Measurements from ENCODE around the gene HNRNPU. TPM values are rescaled to one million over a fixed set of nuclear protein-coding genes. Genes with fewer than 3 reads are reported as not detected.

The HNRNPU gene
- total RNA-seq, 3 donors from 2014 or later = 606 to 649 (median 640) TPM

DNA sequence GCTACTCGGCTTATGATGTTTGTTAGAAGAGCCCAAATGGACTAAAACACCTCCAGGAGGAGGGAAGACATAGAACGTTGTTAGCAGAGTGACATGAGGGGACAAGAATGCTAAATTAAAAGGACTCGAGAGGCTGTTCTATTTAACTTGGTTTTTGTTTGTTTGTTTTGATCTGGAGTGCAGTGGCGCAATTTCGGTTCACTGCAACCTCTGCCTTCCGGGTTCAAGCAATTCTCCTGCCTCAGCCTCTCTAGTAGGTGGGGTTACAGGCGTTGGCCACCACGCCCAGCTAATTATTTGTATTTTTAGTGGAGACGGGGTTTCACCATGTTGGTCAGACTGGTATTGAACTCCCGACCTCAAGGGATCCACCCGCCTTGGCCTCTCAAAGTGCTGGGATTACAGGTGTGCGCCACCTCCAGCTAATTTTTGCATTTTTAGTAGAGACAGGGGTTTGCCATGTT, 5.1 kb upstream of the HNRNPU start:
- H3K4me3 Mint-ChIP-seq = no peak overlapping the region
- no peaks in the 10 kb centered on the region for H3K27me3 Mint-ChIP-seq (ENCODE audit: low read depth)
- DNase-seq = no peak
- ATAC-seq = no peak
- no peaks in the 10 kb centered on the region for H3K36me3 Mint-ChIP-seq (ENCODE audit: insufficient read depth)
- no peaks in the 10 kb centered on the region for H3K9me3 Mint-ChIP-seq
- H3K4me1 Mint-ChIP-seq (ENCODE audit: low read depth) = peaks cover 20% of the 10 kb centered on the region

DNA sequence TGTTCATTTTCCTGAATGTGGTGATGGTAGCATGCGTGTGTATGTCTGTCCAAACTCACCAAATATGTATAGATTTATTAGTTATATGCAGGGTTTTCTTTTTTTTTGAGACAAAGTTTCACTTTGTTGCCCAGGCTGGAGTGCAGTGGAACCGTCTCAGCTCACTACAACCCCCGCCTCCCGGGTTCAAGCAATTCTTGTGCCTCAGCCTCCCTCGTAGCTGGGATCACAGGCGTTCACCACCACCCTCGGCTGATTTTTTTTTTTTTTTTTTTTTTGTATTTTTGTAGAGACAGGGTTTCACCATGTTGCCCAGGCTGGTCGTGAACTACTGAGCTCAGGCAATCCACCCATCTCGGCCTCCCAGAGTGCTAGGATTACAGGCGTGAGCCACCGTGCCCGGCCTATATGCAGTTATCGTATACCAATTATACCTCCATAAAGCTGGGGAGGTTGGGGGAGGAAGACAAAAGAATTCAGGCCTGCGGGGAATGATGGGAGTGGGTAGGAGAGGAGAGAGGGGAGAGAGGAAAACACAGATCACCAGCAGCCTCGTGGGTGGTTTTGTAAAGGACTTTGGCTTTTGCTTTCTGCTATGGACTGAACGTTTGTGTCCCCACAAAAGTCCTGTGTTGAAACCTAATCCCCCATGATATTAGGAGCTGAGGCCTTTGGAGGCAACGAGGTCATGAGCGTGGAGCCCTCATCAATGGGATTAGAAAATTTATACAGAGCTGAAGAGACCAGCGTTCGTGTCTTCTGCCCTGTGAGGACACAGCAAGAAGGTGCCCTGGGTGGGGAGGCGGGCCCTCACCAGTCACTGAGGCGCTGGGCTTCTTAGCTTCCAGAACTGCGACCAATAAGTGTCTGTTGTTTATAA, 4.4 kb upstream of the HNRNPU start:
- Mint-ChIP-seq H3K4me3 (no peak overlapping the region), H3K36me3 (ENCODE audit: insufficient read depth) (no peaks in the 10 kb centered on the region), H3K4me1 (ENCODE audit: low read depth) (peaks cover 20% of the 10 kb centered on the region), H3K27me3 (ENCODE audit: low read depth) (no peaks in the 10 kb centered on the region), H3K9me3 (no peaks in the 10 kb centered on the region)
- no peak for ATAC-seq
- DNase-seq = no peak

DNA sequence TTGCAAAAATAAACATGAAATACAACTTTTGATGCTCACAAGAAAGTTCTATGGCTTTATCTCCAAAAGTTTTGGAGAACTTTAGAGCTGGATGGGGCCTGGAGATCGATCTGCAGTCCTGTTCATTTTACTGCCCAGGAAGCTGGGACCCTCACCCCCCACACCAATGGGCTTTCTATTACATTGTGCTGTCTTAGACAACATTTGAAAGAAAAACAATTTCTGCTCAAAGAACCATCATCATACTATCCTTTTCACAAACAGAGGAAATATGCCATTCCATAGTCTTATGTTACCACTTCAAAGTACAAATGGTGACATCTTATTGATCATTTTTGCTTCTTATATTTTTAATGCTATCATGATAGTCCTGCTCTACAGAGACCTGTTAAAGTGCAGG, 2.0 kb upstream of the HNRNPU start:
- Mint-ChIP-seq H3K4me1 (ENCODE audit: low read depth) (peaks cover 24% of the 10 kb centered on the region), H3K9me3 (no peaks in the 10 kb centered on the region), H3K36me3 (ENCODE audit: insufficient read depth) (peaks cover 11% of the 10 kb centered on the region), H3K27me3 (ENCODE audit: low read depth) (no peaks in the 10 kb centered on the region), H3K4me3 (no peak overlapping the region)
- ATAC-seq (no peak), DNase-seq (no peak)

DNA sequence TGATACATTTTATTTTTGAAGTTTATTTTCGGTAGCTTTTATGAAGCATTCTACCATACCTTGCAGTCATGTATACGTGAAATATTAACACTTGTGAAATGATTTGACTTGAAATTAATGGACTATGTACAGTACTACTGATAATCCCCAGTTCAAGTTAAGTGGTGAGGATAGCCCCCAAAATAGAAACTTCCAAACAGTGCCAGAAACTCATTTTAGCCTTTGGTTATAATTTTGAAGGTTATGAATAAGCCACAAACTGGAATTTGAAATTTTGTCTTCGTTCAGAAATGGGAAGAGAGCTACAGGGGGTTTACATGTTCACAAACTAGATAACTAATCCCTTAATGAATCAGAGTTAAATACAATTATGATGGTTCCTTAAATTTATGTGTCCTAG, 1.5 kb upstream of the HNRNPU start:
- H3K4me1 Mint-ChIP-seq (ENCODE audit: low read depth) = peaks cover 28% of the 10 kb centered on the region
- no peak for DNase-seq
- H3K27me3 Mint-ChIP-seq (ENCODE audit: low read depth) = no peaks in the 10 kb centered on the region
- ATAC-seq = no peak
- H3K4me3 Mint-ChIP-seq = peak overlapping the region; percentile 99
- peaks cover 16% of the 10 kb centered on the region for H3K36me3 Mint-ChIP-seq (ENCODE audit: insufficient read depth)
- H3K9me3 Mint-ChIP-seq = no peaks in the 10 kb centered on the region

DNA sequence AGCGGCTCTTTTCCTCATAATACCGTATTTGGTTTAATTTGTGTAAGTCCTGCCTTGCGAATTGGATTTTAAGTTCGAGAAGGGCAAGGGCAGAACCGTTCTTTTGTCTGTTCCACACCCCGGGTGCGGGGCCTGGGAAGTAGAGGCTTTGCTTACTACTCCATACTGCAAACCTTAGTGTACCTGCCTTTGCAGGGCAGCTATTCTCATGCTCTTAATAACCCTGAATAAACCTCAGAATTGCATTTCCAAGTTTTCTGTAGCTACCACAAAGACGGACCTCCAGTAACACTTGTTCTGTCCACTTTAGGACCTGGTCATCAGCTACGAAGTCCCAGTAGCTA, 657 bp upstream of the HNRNPU start:
- Mint-ChIP-seq H3K36me3 (ENCODE audit: insufficient read depth) (peaks cover 21% of the 10 kb centered on the region), H3K9me3 (no peaks in the 10 kb centered on the region), H3K4me3 (peak overlapping the region; percentile 99), H3K27me3 (ENCODE audit: low read depth) (no peaks in the 10 kb centered on the region), H3K4me1 (ENCODE audit: low read depth) (peaks cover 35% of the 10 kb centered on the region)
- no peak for DNase-seq
- ATAC-seq = no peak

DNA sequence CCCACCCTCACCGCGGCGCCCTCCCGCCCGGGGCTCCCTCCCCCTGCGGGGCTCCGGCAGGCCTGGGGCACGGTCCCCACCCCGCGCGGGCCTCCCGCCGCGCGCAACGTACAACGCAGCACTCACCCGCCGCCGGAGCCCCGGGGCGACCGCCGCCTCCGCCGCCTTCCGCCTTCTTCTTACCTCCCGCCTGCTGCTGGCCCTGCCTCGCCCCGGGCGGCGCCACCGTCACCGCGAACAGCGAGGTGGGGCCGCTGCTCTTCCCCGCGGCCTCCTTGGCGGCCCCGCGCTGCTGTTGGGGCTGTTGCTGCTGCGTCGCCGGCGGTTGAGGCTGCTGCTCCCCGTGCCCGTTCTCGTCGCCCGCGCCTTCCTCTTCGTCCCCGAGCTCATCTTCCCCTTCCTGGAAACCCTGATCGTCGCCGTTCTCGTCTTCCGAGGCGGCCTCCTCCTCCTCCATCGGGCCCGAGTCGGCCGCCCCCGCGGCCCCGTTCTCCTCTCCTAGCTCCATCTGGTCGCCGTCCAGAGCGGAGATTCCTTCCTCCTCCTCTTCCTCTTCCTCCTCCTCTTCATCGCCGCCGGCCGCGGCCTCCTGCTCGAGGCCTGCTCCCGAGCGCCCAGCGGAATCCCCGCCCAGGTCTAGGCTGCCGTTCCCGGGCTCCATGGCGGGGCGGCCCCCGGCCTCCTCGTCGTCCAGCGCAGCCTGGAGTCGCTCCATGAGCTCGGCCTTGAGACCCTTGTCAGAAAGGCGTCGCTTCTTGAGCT, 671 bp downstream of the HNRNPU start:
- DNase-seq (peak; percentile 37), ATAC-seq (peak; percentile 0 to 1)
- H3K36me3 Mint-ChIP-seq (ENCODE audit: insufficient read depth) = peaks cover 31% of the 10 kb centered on the region
- no peaks in the 10 kb centered on the region for H3K27me3 Mint-ChIP-seq (ENCODE audit: low read depth)
- H3K4me3 Mint-ChIP-seq = peak overlapping the region; percentile 99
- peaks cover 46% of the 10 kb centered on the region for H3K4me1 Mint-ChIP-seq (ENCODE audit: low read depth)
- H3K9me3 Mint-ChIP-seq = no peaks in the 10 kb centered on the region

DNA sequence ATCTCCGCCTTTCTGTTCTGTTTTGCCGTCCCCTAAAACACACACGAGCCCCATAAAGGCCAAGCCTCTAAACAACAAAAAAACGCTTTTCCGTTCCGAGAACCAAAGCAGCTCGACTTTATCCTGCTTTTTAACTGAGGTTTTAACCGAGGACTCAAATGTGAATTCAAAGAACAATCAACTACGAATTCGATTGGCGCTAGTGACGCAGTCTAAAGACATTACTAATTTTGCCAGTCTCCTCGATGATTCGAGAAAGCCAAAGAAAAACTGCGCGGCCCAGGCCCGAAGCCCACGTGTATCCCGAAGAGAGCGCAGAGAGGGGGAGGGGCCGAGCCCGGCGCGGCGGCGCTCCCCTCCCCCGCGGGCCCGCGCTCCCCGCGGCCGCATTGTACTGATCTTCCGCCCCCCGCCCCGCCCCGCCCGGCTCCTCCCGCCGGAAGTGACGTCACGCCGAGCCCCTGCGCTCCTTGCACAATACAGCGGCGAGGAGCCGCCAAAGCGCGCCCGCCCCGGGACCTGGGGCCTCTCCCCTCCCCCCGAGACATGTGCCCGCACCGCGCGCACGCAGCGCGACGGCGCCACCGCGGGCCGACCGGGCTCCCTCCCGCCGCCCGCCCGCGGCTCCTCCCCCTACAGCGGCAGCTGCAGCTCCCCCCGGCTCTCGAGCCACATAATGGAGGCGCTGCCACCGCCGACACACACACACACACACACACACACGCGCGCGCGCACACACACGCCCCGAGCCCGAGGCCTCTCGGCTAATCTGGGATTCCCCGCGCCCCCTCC, 1.4 kb downstream of the HNRNPU start:
- H3K4me1 Mint-ChIP-seq (ENCODE audit: low read depth) = peaks cover 53% of the 10 kb centered on the region
- peaks cover 39% of the 10 kb centered on the region for H3K36me3 Mint-ChIP-seq (ENCODE audit: insufficient read depth)

DNA sequence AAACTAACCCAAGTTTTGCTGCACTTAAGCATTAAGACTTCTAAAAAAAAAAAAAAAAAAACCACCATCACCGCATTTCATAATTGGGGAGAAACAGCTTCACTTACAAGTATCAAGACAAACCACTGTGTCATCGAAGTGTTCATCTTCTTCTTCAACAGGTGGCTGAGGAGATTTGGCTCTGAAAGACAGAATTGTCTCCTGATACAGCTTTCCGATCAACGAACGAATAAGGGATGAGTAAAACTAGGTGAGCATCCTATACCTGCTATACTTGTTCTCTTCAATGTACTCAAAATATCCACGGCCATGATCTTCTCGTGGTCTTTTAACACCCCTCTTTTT, 2.0 kb downstream of the HNRNPU start:
- no peaks in the 10 kb centered on the region for H3K27me3 Mint-ChIP-seq (ENCODE audit: low read depth)
- no peaks in the 10 kb centered on the region for H3K9me3 Mint-ChIP-seq
- H3K4me3 Mint-ChIP-seq = peak overlapping the region; percentile 99
- peaks cover 44% of the 10 kb centered on the region for H3K36me3 Mint-ChIP-seq (ENCODE audit: insufficient read depth)
- H3K4me1 Mint-ChIP-seq (ENCODE audit: low read depth) = peaks cover 59% of the 10 kb centered on the region
- DNase-seq = no peak
- no peak for ATAC-seq

More for the DNA sequence above, 1.4 kb downstream of the HNRNPU start:
- no peaks in the 10 kb centered on the region for H3K9me3 Mint-ChIP-seq
- no peaks in the 10 kb centered on the region for H3K27me3 Mint-ChIP-seq (ENCODE audit: low read depth)
- ATAC-seq = peak; percentile 69 to 71
- H3K4me3 Mint-ChIP-seq = peak overlapping the region; percentile 99
- peak; percentile 98 for DNase-seq

DNA sequence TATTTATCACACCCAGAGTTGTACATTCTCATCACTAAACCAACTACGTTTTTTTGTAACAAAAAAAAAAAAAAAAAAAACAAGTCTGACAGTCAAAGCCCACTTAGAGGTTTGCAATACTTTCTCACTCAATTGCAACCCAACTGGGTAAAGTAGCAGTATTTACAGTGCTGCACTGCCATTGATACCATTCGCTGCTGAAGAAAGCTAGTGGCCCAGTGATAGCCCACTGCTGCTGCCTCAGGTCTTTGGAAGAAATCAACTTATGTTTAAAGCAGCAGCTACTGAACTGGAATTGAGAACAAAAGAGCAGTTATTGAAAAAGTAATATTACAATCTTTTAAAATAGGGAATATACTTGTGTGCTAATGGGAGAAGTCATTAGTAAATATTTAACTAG, 2.7 kb downstream of the HNRNPU start:
- peaks cover 63% of the 10 kb centered on the region for H3K4me1 Mint-ChIP-seq (ENCODE audit: low read depth)
- H3K36me3 Mint-ChIP-seq (ENCODE audit: insufficient read depth) = peaks cover 51% of the 10 kb centered on the region
- ATAC-seq = no peak
- H3K9me3 Mint-ChIP-seq = no peaks in the 10 kb centered on the region
- DNase-seq = no peak
- peak overlapping the region; percentile 99 for H3K4me3 Mint-ChIP-seq
- no peaks in the 10 kb centered on the region for H3K27me3 Mint-ChIP-seq (ENCODE audit: low read depth)

DNA sequence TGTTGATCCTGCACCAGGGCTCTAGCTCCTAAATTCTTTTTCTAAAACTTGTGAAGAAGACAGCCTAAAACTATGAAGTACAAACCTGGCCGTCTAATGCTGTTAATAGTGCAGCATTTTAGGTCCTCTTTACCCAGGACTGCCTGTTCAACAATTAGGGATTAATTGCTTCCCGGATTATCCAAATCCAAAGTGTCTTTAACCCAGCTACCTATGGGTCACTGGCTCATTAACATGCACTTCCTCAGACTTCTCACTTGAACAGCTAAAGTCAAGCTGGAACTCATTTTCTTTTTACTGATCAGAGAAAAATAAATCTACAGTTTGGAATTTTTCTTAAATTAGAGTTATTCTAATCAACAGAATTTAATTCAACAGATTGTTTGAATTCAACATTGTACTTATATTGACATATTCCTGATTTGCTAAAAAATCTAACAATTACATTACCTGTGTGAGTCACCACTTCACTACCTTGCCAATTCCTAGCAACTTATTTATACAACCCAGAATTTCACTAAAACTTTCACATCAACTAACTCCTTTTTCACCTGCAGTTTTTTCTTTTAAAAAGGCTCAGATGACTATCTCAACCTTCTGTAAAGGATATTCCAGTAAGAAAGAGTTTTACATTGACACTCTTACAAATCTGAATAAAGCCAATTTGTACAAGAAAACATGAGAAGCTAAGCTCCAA, 3.3 kb downstream of the HNRNPU start:
- Mint-ChIP-seq H3K4me1 (ENCODE audit: low read depth) (peaks cover 65% of the 10 kb centered on the region), H3K9me3 (no peaks in the 10 kb centered on the region), H3K27me3 (ENCODE audit: low read depth) (no peaks in the 10 kb centered on the region)

DNA sequence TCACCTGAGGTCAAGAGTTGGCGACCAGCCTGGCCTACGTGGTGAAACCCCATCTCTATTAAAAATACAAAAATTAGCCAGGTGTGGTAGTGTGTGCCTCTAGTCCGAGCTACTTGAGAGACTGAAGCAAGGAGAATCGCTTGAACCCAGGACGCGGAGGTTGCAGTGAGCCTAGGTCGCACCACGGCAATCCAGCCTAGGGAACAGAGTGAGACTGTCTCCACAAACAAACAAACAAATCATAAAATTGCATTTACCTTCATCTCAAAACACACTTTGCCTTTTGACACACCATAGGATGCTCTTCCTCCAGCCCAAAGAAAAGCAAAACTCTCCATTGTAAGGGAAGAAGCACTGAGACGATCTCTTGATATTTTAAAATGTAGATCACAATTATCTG, 4.3 kb downstream of the HNRNPU start:
- peaks cover 67% of the 10 kb centered on the region for H3K4me1 Mint-ChIP-seq (ENCODE audit: low read depth)
- DNase-seq (no peak), ATAC-seq (no peak)
- no peaks in the 10 kb centered on the region for H3K9me3 Mint-ChIP-seq
- H3K36me3 Mint-ChIP-seq (ENCODE audit: insufficient read depth) = peaks cover 67% of the 10 kb centered on the region
- H3K27me3 Mint-ChIP-seq (ENCODE audit: low read depth) = no peaks in the 10 kb centered on the region
- peak overlapping the region; percentile 99 for H3K4me3 Mint-ChIP-seq

More for the DNA sequence above, 3.3 kb downstream of the HNRNPU start:
- no peak for DNase-seq
- Mint-ChIP-seq H3K36me3 (ENCODE audit: insufficient read depth) (peaks cover 57% of the 10 kb centered on the region), H3K4me3 (peak overlapping the region; percentile 99)
- ATAC-seq = no peak

DNA sequence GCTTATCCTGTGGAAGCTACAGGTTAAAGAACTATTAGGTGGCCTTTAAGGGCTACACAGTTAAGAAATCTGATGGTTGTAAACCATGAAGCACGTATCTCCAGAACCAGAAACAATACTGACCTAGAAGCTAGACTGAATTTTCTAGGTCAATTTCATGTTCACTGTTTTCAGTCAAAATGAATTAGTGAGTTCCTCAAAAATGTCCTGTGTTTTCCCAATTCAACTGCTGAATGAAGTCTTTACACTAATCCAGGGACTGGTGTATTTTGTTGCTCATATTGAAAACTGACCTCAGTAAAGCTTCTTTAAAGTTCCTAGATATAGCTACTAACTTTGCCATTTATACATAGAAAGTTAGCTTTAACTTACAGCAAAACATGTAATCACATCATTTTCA, 6.0 kb downstream of the HNRNPU start:
- no peaks in the 10 kb centered on the region for H3K27me3 Mint-ChIP-seq (ENCODE audit: low read depth)
- H3K36me3 Mint-ChIP-seq (ENCODE audit: insufficient read depth) = peaks cover 80% of the 10 kb centered on the region
- DNase-seq = no peak
- H3K4me1 Mint-ChIP-seq (ENCODE audit: low read depth) = peaks cover 78% of the 10 kb centered on the region
- ATAC-seq = no peak
- no peaks in the 10 kb centered on the region for H3K9me3 Mint-ChIP-seq
- H3K4me3 Mint-ChIP-seq = peak overlapping the region; percentile 59

DNA sequence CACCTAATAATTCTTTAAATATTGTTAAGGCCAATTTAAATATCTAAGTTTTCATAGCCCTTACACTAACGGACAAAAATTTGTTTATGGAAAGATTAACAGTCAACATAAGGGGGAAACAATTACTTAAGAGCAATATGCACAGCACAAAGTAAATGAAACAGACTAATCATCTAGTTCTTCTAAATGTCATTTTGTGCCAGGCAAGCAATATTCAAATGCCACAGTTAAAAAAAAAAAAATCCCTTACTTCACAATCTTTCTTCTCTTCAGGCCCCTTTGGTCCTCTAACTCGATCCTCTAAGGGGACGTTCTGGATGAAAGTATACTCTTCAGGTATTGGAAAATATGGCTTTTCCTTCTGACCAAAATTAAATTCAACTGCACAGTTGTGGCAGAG, 6.6 kb downstream of the HNRNPU start:
- ATAC-seq (no peak), DNase-seq (no peak)
- Mint-ChIP-seq H3K4me1 (ENCODE audit: low read depth) (peaks cover 78% of the 10 kb centered on the region), H3K27me3 (ENCODE audit: low read depth) (no peaks in the 10 kb centered on the region), H3K4me3 (peak overlapping the region; percentile 59), H3K36me3 (ENCODE audit: insufficient read depth) (peaks cover 80% of the 10 kb centered on the region), H3K9me3 (no peaks in the 10 kb centered on the region)
